Measurements from ENCODE around the gene POLR2B. TPM values are rescaled to one million over a fixed set of nuclear protein-coding genes. Genes with fewer than 3 reads are reported as not detected.
A peak's percentile ranks its signal among the peaks of the same experiment; 100 is the strongest.

Gene POLR2B
- total and polyA plus RNA-seq, 2 of the 4 experiments (the other 2 are of a cell fraction), result 74.0 to 106 TPM

DNA sequence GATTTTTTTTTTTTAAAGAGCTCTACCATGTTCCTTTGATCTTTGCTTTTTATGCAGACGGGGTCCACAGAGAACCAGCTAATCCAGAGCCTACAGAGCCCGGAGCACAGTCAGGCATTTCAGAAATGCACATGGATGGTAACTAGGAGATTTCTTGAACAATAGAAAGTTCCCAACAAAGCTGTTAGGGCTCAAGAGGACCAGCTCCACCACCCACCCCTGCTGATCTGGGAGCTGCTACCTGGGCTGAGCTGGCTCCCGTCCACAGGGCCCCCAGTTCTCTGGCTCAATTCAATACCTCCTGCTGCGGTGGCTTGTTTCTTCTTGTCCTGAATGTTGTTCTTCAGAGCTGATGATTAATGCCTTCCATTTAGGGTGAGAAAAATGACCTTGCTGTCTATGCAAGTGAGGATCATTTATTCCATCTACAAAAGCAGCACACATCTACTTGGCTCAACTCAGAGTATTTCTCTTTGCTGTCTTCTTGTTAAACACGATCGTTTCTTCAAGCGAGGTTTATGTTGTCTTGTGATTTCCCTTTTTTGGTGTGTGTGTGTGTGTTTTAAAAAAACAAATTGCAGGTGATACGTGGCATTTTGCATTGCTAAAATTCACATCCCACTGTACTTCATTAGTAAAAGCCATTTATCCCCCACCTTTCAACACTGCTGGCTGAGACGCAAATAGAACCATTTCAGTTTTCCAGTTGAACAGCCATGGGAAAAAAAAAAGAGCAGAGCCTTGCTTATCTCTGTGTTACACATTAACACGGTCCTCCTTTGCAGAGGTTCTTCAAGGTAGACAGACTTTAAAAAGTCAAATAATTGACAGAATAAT is 100.2 kb downstream of the POLR2B start:
- peak overlapping the region; percentile 81; the same call in 2 of the 3 replicates for H2BK15ac ChIP-seq (ENCODE audit: low read depth, low read length)
- peak overlapping the region; percentile 77 for H3K4ac ChIP-seq (ENCODE audit: low read depth, low read length)
- in situ Hi-C loops (cut with MboI; ENCODE audit: low sequenced_read_pairs), result no loop called here
- H3K4me1 ChIP-seq (ENCODE audit: control insufficient read depth, insufficient read depth, low read length), result peaks cover 25% of the 10 kb centered on the region
- H3K9ac ChIP-seq (ENCODE audit: low read depth, low read length), result no peak overlapping the region
- POLR2A ChIA-PET (ENCODE audit: unreplicated experiment), result interaction anchor here (0.6 to 1.0 kb wide), 2 partner anchors 30 to 61 kb away, joined by 3 to 4 read pairs; no protein-coding TSS in a partner anchor
- BruUV-seq (replicated peaks), result no TSS peak
- peak overlapping the region; percentile 42 for H2AK5ac ChIP-seq (ENCODE audit: low read depth, low read length)
- H3K14ac ChIP-seq (replicated peaks; ENCODE audit: low read depth, low read length), result peak overlapping the region; percentile 47; the same call in 1 of the 2 replicates
- peak overlapping the region; percentile 50 for H3K18ac ChIP-seq (ENCODE audit: low read depth, low read length)
- no peak overlapping the region for H2AK9ac ChIP-seq (replicated peaks; ENCODE audit: low read depth, low read length, poor library complexity)
- ATAC-seq (ENCODE audit: low read depth), result no peak
- H4K91ac ChIP-seq (ENCODE audit: insufficient read depth, low read depth, low read length), result peak overlapping the region; percentile 64
- intact Hi-C loops (cut with micrococcal nuclease), result no loop called here
- H4K5ac ChIP-seq (ENCODE audit: low read depth, low read length), result peak overlapping the region; percentile 54
- no peak overlapping the region for H3K56ac ChIP-seq (ENCODE audit: extremely low read depth, insufficient read depth, low read length)
- peak overlapping the region; percentile 50 for H2BK120ac ChIP-seq (ENCODE audit: low read depth, low read length)
- peak overlapping the region; percentile 30 for H2BK5ac ChIP-seq (ENCODE audit: low read depth, low read length, poor library complexity, severe bottlenecking)
- H3K9me3 ChIP-seq (ENCODE audit: control insufficient read depth, insufficient read depth, low read length), result no peaks in the 10 kb centered on the region
- peak overlapping the region; percentile 25 to 53; a peak in 3 of 4 replicates for H4K8ac ChIP-seq (ENCODE audit: low read depth in 2 of 2, low read length in 2 of 2)
- no peaks in the 10 kb centered on the region for H3K27me3 ChIP-seq (ENCODE audit: control insufficient read depth, insufficient read depth, low read length)
- H2AFZ ChIP-seq (replicated peaks; ENCODE audit: low read length, poor library complexity), result no peak overlapping the region
- peak overlapping the region; percentile 37; the same call in 1 of the 2 replicates for H3K23ac ChIP-seq (ENCODE audit: low read depth, low read length)
- no peak for TF ChIP-seq CHD1 (IDR thresholded peaks at IDR 0.05; ENCODE audit: low read depth, low read length)
- H3K4me3 ChIP-seq (ENCODE audit: insufficient read depth, low read depth, low read length), result no peak overlapping the region
- no peak overlapping the region for H3K4me2 ChIP-seq (ENCODE audit: low read depth, low read length)
- 0 out of 2 replicates have a peak overlapping the region, but pooled peaks have one; percentile 0 for H3K27ac ChIP-seq (ENCODE audit: insufficient read depth, low read length)
- dilution Hi-C loops (cut with HindIII; ENCODE audit: low sequenced_read_pairs, unreplicated experiment), result no loop called here
- CTCF ChIA-PET, result interaction anchor here (0.5 to 0.7 kb wide), 4 partner anchors 36 to 626 kb away, joined by 4 read pairs; no protein-coding TSS in a partner anchor
- no peak for DNase-seq
- peaks cover 20% of the 10 kb centered on the region for H3K9me1 ChIP-seq (ENCODE audit: insufficient read depth, low read length)
- 100% methylated on average over 1 of the region's 10 CpGs; no CpG with 5 or more reads in 1 of the 2 experiments for WGBS, 2 experiments (ENCODE audit: extremely low coverage in 2 of 2, insufficient read length in 1 of 2)
- H4K20me1 ChIP-seq (ENCODE audit: insufficient read depth, low read length), result no peaks in the 10 kb centered on the region
- no peaks in the 10 kb centered on the region; the same call in 1 of the 2 replicates for H3K36me3 ChIP-seq (ENCODE audit: control insufficient read depth, insufficient read depth, low read length)
- peaks cover 39 to 66% of the 10 kb centered on the region in 2 experiments for H3K79me1 ChIP-seq (ENCODE audit: low read depth in 1 of 2, low read length in 2 of 2)
- H2BK20ac ChIP-seq (ENCODE audit: low read depth, low read length), result peak overlapping the region; percentile 63

Small RNAs within 50 kb of the gene (microRNA-seq; reads per million reads assigned to microRNA genes)
- gene RNU6-998P (ENCODE audit: insufficient read depth, insufficient read length), result not detected

Small RNAs within 50 kb of the gene (small RNA-seq; reads per million reads assigned to genes)
- gene RNU6-998P, result 0 to 0.60 (median 0.04) reads per million in 5 experiments

Other genes with a start within 250 kb of the POLR2B start
- not detected in 2 replicates for gene SPINK2, start 157.2 kb upstream of the POLR2B start, total RNA-seq (2012; rRNA removed)
- not detected in 2 replicates for gene SPINK2, start 157.2 kb upstream of the POLR2B start, polyA plus RNA-seq (2012; rRNA removed)
- gene REST, start 71.0 kb upstream of the POLR2B start, total RNA-seq (2012; rRNA removed), result 60.5 and 66.9 TPM in 2 replicates
- 10.0 and 10.1 TPM in 2 replicates for gene REST, start 71.0 kb upstream of the POLR2B start, polyA plus RNA-seq (2012; rRNA removed)
- 9.7 and 10.4 TPM in 2 replicates for gene NOA1, start 1.3 kb upstream of the POLR2B start, total RNA-seq (2012; rRNA removed)
- gene NOA1, start 1.3 kb upstream of the POLR2B start, polyA plus RNA-seq (2012; rRNA removed), result 10.8 and 12.1 TPM in 2 replicates
- gene IGFBP7, start 131.5 kb downstream of the POLR2B start, total RNA-seq (2012; rRNA removed), result 33.2 and 34.2 TPM in 2 replicates
- gene IGFBP7, start 131.5 kb downstream of the POLR2B start, polyA plus RNA-seq (2012; rRNA removed), result 267 and 338 TPM in 2 replicates

All from IMR-90 (cell line).